Left ventricle myocardium superior (tissue), 1 donor: ENCODE data around the gene CRYGA. TPM values are rescaled to one million over a fixed set of nuclear protein-coding genes. Genes with fewer than 3 reads are reported as not detected.
"Not testable (repeated sequence)": the region's sequence is repeated elsewhere in the genome, so short reads cannot be mapped to it uniquely, and the experiment has no call there.

ENCODE experiments used
- ATAC-seq: fragments of 200-7000 bp; cut with Tn5 transposase; one replicate; pipeline ENCODE4 v1.9.1; 2020; ENCODE audit warnings: mild to moderate bottlenecking, moderate library complexity
- DNase-seq: peaks from one replicate; pipeline ENCODE4 v3.0.0-alpha.2; 2020
- intact Hi-C: fragments of 100-400 bp; cut with micrococcal nuclease; formaldehyde crosslinking; loops from one replicate; pipeline ENCODE4 v1.11.0; 2022
- total RNA-seq: library from RNA; stranded (reverse); fragmentation: NEBNext Ultra II Directional; extraction: Animal tissue kit (Norgen Biotek cat#: 25700); gene quantifications from one replicate; pipeline ENCODE4 v1.2.1, GENCODE V29; 2021
- donor health status: DM: no; HTN: yes; CAD: no; lungs with severe emphysema.

The CRYGA gene
- total RNA-seq, 1 donor from 2014 or later, result not detected

DNA sequence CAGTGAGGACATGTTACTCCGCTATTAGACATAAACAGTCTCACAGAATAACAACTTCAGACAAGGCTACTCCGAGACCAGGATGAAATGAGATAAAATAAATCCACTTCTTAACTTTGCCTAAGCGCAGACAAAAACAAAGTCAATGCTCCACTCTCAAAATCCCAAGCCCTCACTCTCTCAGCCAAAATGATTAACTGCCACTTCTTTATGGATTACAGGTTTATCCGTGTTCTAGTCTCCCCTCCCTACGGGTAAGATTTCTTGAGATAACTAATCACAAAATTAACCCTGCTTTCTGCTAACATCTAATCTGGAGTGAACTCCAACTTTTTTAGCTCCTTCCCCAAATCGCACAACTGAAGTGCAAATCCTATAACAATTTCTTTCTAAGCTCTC lies 32.7 kb downstream of the CRYGA start:
- intact Hi-C loops, result no loop called here
- ATAC-seq (no peak), DNase-seq (no peak)

DNA sequence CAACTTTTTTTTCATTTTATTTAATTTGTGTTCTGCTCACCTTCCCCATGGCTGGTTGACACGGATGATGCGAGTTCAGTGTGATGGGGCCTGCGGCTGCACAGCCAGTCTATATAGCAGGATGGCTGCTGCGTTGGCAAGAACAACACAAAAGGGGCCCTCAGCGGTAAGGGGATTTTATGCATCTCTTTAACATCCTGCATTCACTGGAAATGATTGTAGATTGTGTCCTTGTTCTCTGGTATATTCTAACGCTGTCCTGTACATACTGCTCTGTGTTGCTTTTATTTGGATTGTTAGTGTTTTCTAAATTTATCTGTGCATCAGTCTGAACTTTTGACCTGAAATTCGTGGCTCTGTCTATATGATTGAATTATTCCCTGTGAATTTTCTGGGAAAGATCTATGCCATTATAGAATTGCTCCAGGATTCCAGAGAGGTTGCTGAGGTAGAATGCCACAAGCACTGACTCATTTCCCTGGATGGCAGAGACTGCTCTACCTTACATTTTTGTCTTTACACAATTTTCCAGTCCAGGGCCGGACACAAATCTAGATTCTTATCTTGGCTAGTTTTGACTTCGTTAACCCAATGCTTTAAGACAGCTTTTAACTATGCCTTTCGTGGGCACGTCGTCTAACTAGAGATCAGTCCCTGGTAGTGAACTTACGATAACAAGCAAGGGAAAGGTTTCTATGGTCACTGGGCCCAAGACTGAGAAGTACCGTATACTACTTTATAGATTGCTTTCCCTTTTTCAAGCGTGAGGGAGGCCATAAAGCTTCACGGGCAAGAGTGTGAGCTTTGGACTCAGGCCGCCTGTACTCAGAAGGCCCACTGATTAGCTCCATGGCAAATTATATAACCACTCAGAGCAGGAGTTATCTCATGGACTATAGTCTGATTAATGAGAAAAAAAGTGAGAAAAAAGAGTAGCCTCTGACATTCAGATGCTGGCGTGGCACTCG lies 33.4 kb downstream of the CRYGA start, which contains the start of gene CRYGC:
Gene CRYGC (minus strand): TSS at position 85 of the 968 bp plus-strand sequence. CDS start 36 bp downstream, at position 49.
- DNase-seq, result no peak
- intact Hi-C loops, result no loop called here
- no peak for ATAC-seq

DNA sequence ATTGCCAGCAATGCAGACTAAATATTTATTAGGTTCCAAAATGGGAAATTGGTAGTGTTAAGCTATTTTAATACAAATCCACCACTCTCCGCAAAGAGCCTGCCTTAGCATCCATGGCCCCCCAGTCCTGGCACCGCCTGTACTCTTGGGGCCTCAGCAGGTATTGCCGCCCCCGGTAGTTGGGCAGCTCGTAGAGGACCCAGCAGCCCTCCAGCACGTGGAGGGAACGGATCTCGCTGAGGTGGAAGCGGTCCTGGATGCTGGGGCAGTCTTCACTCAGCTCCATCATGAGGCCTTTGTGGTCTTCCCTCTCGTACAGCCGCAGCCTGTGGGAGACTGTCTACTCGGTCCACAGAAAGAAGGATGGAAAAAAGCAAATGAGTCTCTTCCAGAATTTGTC lies 35.3 kb downstream of the CRYGA start:
- intact Hi-C loops, result no loop called here

DNA sequence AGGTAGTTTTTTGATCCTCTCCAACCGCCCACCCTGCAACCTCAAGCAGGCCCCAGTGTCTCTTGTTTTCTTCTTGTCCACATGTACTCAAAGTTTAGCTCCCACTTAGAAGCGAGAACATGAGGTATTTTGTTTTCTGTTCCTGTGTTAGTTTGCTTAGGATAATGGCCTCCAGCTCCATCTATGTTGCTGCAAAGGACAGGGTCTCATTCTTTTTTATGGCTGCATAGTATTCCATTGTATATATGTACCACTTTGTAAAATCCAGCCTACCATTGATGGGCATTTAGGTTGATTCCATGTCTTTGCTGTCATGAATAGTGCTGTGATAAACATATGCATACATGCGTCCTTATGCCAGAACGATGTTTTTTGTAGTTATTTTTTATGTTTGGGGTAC lies 36.3 kb downstream of the CRYGA start:
- DNase-seq (no peak), ATAC-seq (no peak)
- intact Hi-C loops, result no loop called here

More for the DNA sequence above, 35.3 kb downstream of the CRYGA start:
- ATAC-seq (no peak), DNase-seq (no peak)

DNA sequence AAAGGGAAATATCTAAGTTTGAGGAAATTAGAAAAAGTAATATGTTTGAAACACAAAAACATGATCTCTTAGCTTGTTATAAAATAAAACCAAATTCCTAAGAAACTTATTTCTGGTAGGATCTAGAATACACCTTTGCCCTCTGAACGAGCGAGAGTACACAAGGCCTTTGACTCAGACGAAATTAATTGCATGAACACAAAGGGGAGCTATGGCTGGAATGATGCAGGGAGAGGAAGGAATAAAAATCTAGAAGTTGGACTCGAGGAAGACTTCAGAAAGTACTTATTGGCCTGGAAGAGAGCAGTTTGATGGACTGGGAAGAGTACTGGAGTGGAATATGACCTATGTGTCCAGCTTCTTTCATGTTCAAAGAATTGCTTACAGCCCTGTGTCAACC lies 38.1 kb downstream of the CRYGA start:
- ATAC-seq, result no peak
- DNase-seq, result no peak
- intact Hi-C loops, result no loop called here

DNA sequence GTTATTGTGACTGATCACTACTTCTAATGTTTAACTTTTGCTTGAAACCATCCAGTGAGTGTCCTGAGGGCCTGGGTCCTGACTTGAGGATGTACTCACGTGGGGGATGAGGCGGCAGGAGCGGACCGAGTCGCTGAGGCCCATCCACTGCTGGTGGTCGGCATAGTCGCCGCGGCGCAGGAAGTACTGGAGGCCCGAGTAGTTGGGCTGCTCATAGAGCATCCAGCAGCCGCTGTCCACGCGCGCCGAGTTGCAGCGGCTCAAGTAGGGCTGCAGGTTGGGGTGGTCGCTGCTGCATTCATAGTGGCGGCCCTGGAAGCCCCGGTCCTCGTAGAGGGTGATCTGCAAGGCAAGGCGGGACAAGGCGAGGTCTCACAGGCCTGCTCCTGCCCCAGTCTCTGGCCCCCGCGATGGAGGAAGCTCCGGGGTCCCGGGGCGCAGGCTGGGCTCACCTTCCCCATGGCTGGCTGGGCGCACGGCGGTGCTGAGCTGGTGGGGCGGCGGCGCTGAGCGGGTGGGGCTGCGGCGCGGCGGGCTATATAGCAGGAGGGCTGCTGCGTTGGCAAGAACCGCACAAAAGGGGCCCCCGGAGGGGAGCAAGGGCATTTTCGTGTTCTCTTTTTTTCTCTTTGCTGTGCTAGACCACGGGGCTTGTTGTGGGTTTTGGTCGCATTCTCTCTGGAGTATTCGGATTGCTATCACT lies 39.2 kb downstream of the CRYGA start, which contains the start of gene CRYGD:
Gene CRYGD (minus strand): TSS at position 512 of the 703 bp plus-strand sequence. CDS start 51 bp downstream, at position 461.
- DNase-seq, intact Hi-C loops: not testable (repeated sequence)
- ATAC-seq, result peak; percentile 15

DNA sequence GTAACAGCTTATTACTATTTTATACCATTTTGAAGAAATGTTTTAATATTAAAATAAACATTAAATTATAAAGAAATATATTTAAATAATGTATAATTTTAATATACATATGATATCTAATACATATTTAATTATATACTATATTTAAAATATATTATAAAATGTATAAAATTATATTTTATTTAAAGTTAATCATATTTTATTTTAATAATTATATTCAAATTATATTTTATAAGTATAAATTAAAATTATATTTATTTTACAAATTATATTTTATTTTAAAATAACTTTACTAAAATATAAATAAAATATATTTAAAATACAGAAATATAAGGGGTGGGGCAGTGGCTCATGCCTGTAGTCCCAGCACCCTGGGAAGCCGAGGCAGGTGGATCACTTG lies 41.1 kb downstream of the CRYGA start:
- no peak for DNase-seq
- intact Hi-C loops, result no loop called here
- ATAC-seq, result no peak

DNA sequence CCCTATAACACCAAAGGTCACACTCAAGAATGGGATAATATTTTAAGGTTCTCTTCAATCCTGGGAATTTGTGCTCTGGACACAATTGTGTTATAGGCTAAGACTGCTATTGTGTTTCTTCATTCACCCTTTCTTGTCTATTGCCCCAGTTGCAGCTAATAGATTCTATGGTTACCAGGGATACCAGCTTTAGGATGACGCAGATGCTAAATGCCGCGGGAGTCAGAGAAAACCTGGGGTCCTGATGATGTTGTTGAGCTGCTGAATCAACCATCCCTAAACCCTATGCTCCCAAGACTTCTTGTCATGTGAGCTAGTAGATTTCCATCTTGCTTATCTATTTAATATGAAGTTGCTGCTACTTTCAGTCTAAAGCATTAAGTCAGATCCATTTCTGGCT lies 44.5 kb downstream of the CRYGA start:
- DNase-seq (no peak), ATAC-seq (no peak)
- intact Hi-C loops, result no loop called here

DNA sequence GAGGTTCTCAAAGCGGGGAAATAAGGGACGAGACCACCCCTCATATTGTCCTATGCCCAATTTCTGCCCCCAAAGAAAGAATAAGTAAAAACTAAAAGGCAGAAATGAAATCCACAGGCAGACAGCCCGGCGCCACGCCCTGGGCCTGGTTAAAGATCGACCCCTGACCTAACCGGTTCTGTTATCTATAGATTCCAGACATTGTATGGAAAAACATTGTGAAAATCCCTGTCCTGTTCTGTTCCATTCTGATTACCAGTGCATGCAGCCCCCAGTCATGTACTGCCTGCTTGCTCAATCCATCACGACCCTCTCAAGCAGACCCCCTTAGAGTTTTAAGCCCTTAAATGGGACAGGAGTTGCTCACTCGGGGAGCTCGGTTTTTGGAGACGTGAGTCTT lies 46.0 kb downstream of the CRYGA start:
- DNase-seq, ATAC-seq, intact Hi-C loops: not testable (repeated sequence)

DNA sequence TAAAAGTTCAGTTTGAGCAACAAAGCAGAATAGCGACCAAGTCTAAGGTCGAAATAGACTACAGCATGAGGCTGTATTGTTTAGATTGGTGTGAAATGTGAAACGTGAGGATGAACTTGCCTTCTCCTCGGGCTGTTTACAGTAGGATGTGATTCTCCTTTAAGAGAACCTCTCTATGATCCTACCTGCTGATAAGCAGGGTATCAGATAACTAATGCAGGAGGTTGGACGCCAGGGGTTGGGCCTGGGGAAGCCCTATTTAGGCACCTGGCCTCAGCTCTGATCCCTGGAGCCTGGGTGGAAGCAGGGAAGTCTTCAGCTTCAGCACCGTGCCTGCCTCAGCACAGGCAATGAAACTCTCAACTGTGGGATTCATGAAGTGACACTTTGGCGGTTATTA lies 50.4 kb downstream of the CRYGA start:
- no peak for DNase-seq
- intact Hi-C loops, result no loop called here
- no peak for ATAC-seq

DNA sequence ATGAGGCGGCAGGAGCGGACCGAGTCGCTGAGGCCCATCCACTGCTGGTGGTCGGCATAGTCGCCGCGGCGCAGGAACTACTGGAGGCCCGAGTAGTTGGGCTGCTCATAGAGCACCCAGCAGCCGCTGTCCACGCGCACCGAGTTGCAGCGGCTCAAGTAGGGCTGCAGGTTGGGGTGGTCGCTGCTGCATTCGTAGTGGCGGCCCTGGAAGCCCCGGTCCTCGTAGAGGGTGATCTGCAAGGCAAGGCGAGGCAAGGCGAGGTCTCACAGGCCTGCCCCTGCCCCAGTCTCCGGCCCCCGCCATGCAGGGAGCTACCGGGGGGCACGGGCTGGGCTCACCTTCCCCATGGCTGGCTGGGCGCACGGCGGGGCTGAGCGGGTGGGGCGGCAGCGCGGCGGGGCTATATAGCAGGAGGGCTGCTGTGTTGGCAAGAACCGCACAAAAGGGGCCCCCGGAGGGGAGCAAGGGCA lies 51.1 kb downstream of the CRYGA start:
- not testable (repeated sequence) for ATAC-seq

More for the DNA sequence above, 51.1 kb downstream of the CRYGA start:
- DNase-seq, intact Hi-C loops: not testable (repeated sequence)

Other genes with a start within 250 kb of the CRYGA start
- gene PLEKHM3, start 138.1 kb downstream of the CRYGA start, total RNA-seq, result 13.3 TPM
- not detected for gene CRYGD, start 39.1 kb downstream of the CRYGA start, total RNA-seq
- not detected for gene CRYGC, start 33.8 kb downstream of the CRYGA start, total RNA-seq
- gene CRYGB, start 17.4 kb downstream of the CRYGA start, total RNA-seq, result not detected
- gene C2orf80, start 26.4 kb upstream of the CRYGA start, total RNA-seq, result not detected
- 50.8 TPM for gene IDH1, start 91.5 kb upstream of the CRYGA start, total RNA-seq
- 16.1 TPM for gene PIKFYVE, start 102.7 kb upstream of the CRYGA start, total RNA-seq
- not detected for gene PTH2R, start 243.2 kb upstream of the CRYGA start, total RNA-seq